ENCODE results near the gene GNG7.

DNA sequence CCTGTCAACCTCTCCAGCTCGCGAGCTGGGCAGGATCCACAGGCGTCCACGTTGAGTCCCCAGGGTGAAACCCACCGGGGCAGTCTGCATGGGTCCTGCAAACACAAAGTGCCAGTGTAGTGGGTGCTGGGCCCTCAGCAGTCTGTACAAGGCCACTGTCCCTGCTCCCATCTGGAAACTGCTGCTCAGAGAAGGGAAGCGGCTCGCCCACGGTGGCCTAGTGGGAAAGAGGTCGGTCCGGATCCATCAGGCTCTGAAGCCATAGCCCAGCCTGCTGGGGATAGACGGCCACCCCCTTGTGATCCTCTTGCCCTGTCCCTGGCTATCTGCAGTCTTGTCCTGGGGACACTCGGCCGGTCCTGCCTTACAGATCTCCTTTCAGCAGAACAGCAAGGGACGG is 21.3 kb upstream of the GNG7 start:
- TF ChIP-seq RARB (CRISPR knock-in tag; IDR thresholded peaks at IDR 0.05) = no peak
- no peak for TF ChIP-seq ZNF565 (CRISPR knock-in tag; conservative IDR thresholded peaks at IDR 0.05; ENCODE audit: low read depth)
- no peak for TF ChIP-seq ZNF70 (CRISPR knock-in tag; IDR thresholded peaks at IDR 0.05)
- TF ChIP-seq, protein P1, sequence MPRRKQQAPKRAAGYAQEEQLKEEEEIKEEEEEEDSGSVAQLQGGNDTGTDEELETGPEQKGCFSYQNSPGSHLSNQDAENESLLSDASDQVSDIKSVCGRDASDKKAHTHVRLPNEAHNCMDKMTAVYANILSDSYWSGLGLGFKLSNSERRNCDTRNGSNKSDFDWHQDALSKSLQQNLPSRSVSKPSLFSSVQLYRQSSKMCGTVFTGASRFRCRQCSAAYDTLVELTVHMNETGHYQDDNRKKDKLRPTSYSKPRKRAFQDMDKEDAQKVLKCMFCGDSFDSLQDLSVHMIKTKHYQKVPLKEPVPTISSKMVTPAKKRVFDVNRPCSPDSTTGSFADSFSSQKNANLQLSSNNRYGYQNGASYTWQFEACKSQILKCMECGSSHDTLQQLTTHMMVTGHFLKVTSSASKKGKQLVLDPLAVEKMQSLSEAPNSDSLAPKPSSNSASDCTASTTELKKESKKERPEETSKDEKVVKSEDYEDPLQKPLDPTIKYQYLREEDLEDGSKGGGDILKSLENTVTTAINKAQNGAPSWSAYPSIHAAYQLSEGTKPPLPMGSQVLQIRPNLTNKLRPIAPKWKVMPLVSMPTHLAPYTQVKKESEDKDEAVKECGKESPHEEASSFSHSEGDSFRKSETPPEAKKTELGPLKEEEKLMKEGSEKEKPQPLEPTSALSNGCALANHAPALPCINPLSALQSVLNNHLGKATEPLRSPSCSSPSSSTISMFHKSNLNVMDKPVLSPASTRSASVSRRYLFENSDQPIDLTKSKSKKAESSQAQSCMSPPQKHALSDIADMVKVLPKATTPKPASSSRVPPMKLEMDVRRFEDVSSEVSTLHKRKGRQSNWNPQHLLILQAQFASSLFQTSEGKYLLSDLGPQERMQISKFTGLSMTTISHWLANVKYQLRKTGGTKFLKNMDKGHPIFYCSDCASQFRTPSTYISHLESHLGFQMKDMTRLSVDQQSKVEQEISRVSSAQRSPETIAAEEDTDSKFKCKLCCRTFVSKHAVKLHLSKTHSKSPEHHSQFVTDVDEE (CRISPR knock-in tag; IDR thresholded peaks at IDR 0.05) = no peak
- TF ChIP-seq ZFP30 (CRISPR knock-in tag; IDR thresholded peaks at IDR 0.05) = no peak
- TF ChIP-seq TCF4 (CRISPR knock-in tag; IDR thresholded peaks at IDR 0.05; ENCODE audit: borderline replicate concordance) = no peak
- no peak for TF ChIP-seq PPARA (CRISPR knock-in tag; IDR thresholded peaks at IDR 0.05; ENCODE audit: borderline replicate concordance)
- TF ChIP-seq CSDC2 (CRISPR knock-in tag; IDR thresholded peaks at IDR 0.05) = no peak
- TF ChIP-seq TOX (CRISPR knock-in tag; IDR thresholded peaks at IDR 0.05; ENCODE audit: borderline replicate concordance) = no peak
- TF ChIP-seq ZFP3 (CRISPR knock-in tag; IDR thresholded peaks at IDR 0.05) = no peak
- TF ChIP-seq, protein P2, sequence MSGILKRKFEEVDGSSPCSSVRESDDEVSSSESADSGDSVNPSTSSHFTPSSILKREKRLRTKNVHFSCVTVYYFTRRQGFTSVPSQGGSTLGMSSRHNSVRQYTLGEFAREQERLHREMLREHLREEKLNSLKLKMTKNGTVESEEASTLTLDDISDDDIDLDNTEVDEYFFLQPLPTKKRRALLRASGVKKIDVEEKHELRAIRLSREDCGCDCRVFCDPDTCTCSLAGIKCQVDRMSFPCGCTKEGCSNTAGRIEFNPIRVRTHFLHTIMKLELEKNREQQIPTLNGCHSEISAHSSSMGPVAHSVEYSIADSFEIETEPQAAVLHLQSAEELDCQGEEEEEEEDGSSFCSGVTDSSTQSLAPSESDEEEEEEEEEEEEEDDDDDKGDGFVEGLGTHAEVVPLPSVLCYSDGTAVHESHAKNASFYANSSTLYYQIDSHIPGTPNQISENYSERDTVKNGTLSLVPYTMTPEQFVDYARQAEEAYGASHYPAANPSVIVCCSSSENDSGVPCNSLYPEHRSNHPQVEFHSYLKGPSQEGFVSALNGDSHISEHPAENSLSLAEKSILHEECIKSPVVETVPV (CRISPR knock-in tag; IDR thresholded peaks at IDR 0.05) = no peak
